Mesothelial cell of epicardium (in vitro differentiated cells): Measurements from ENCODE around the gene PTPRR. TPM values are rescaled to one million over a fixed set of nuclear protein-coding genes. Genes with fewer than 3 reads are reported as not detected.

Experiments used
- DNase-seq, 2 experiments: peaks; one replicate each; pipeline ENCODE4 v3.0.0; 2021; ENCODE audit warnings: low spot score in 2 of 2; ENCODE audit not compliant: unreplicated experiment in 2 of 2
- H3K27ac Mint-ChIP-seq: 2 replicates; pipeline ENCODE4 v1.8.0; 2021; ENCODE audit warnings: mixed read lengths
- H3K27me3 Mint-ChIP-seq: 2 replicates; pipeline ENCODE4 v1.8.0; 2021; ENCODE audit warnings: low read depth, mixed read lengths
- H3K36me3 Mint-ChIP-seq: 2 replicates; pipeline ENCODE4 v1.8.0; 2021; ENCODE audit warnings: mixed read lengths
- H3K4me1 Mint-ChIP-seq: 2 replicates; pipeline ENCODE4 v1.8.0; 2021; ENCODE audit warnings: mixed read lengths
- H3K4me3 Mint-ChIP-seq: 2 replicates; pipeline ENCODE4 v1.8.0; 2021; ENCODE audit warnings: mild to moderate bottlenecking, moderate library complexity, mixed read lengths
- H3K9me3 Mint-ChIP-seq: 2 replicates; pipeline ENCODE4 v1.8.0; 2021; ENCODE audit warnings: mixed read lengths
- total RNA-seq: library from RNA; stranded (reverse); gene quantifications from 3 replicates; pipeline ENCODE4 v1.2.1, GENCODE V29; 2021
- TF ChIP-seq, protein P1 (sequence below): fragments of 200-600 bp; sonication (generic); IDR thresholded peaks from one replicate; pipeline ENCODE4 v1.5.0; 2021; ENCODE audit warnings: antibody characterized with exemption; ENCODE audit not compliant: unreplicated experiment

The PTPRR gene
- total RNA-seq, 1 donor from 2014 or later: 0.38 TPM

GRCh38 chr12:70692681-70693288 is 227.8 kb downstream of the PTPRR start:
- TF ChIP-seq, protein P1, sequence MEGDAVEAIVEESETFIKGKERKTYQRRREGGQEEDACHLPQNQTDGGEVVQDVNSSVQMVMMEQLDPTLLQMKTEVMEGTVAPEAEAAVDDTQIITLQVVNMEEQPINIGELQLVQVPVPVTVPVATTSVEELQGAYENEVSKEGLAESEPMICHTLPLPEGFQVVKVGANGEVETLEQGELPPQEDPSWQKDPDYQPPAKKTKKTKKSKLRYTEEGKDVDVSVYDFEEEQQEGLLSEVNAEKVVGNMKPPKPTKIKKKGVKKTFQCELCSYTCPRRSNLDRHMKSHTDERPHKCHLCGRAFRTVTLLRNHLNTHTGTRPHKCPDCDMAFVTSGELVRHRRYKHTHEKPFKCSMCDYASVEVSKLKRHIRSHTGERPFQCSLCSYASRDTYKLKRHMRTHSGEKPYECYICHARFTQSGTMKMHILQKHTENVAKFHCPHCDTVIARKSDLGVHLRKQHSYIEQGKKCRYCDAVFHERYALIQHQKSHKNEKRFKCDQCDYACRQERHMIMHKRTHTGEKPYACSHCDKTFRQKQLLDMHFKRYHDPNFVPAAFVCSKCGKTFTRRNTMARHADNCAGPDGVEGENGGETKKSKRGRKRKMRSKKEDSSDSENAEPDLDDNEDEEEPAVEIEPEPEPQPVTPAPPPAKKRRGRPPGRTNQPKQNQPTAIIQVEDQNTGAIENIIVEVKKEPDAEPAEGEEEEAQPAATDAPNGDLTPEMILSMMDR: no peak
- peaks cover 7% of the 10 kb centered on the region for H3K9me3 Mint-ChIP-seq
- no peak for DNase-seq
- no peaks in the 10 kb centered on the region for H3K27me3 Mint-ChIP-seq
- no peak overlapping the region for H3K27ac Mint-ChIP-seq
- H3K4me1 Mint-ChIP-seq: peaks cover 4% of the 10 kb centered on the region
- no peak overlapping the region for H3K4me3 Mint-ChIP-seq
- no peaks in the 10 kb centered on the region for H3K36me3 Mint-ChIP-seq

- peaks cover under 1% of the 10 kb centered on the region for H3K9me3 Mint-ChIP-seq
- DNase-seq: no peak
- TF ChIP-seq, protein P1: no peak
- H3K4me3 Mint-ChIP-seq: no peak overlapping the region
- no peaks in the 10 kb centered on the region for H3K36me3 Mint-ChIP-seq
- H3K27ac Mint-ChIP-seq: no peak overlapping the region
- H3K4me1 Mint-ChIP-seq: peaks cover 4% of the 10 kb centered on the region
- no peaks in the 10 kb centered on the region for H3K27me3 Mint-ChIP-seq
Observed at GRCh38 chr12:70691018-70691672, 229.4 kb downstream of the PTPRR start.

DNA sequence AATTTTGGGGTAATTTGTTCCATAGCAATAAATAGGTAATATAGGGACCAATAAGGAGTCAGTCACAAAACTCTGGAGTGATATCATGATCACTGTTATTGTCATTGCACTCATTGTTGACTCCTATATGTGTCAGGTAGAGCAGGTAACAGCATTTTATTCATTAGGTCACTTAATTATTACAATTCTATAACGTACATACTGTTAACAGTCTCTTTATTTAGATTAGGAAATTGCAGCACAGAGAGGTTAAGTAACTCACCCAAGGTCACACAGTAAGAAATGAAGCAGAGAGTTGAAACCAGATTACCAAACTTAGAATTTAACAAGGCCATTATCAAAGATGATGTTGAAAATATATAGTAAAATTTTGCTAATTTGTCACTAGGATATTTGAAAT is 233.6 kb downstream of the PTPRR start:
- H3K27me3 Mint-ChIP-seq: no peaks in the 10 kb centered on the region
- TF ChIP-seq, protein P1: no peak
- H3K4me3 Mint-ChIP-seq: no peak overlapping the region
- no peaks in the 10 kb centered on the region for H3K9me3 Mint-ChIP-seq
- peaks cover 4% of the 10 kb centered on the region for H3K4me1 Mint-ChIP-seq
- H3K36me3 Mint-ChIP-seq: no peaks in the 10 kb centered on the region
- DNase-seq: no peak
- H3K27ac Mint-ChIP-seq: no peak overlapping the region

DNA sequence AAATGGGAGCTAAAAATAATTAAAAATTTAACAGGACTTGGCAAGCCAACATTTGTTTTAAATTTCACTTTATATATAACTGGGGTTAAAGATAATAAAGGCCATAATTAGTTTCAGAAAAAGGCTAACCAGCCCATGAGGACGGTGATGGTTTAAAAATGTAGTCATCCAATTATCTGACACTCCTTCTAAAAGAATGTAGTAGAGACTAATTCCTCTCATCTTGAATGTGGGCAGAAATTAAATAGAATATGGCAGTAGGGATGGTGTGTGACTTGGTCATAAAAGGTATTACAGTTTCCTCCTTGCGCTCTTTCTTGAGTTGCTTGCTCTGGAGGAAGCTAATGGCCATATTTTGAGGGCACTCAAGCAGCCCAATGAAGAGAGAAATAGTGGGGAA is 234.2 kb downstream of the PTPRR start:
- H3K27ac Mint-ChIP-seq: no peak overlapping the region
- H3K9me3 Mint-ChIP-seq: no peaks in the 10 kb centered on the region

GRCh38 chr12:70683976-70684375 is 236.6 kb downstream of the PTPRR start:
- Mint-ChIP-seq H3K4me3 (no peak overlapping the region), H3K27ac (no peak overlapping the region), H3K36me3 (no peaks in the 10 kb centered on the region), H3K4me1 (no peaks in the 10 kb centered on the region), H3K27me3 (no peaks in the 10 kb centered on the region), H3K9me3 (no peaks in the 10 kb centered on the region)
- DNase-seq: no peak
- TF ChIP-seq, protein P1: no peak

More for the DNA sequence above, 234.2 kb downstream of the PTPRR start:
- H3K4me1 Mint-ChIP-seq: peaks cover 4% of the 10 kb centered on the region
- no peaks in the 10 kb centered on the region for H3K36me3 Mint-ChIP-seq
- no peak overlapping the region for H3K4me3 Mint-ChIP-seq
- no peak for DNase-seq
- TF ChIP-seq, protein P1: no peak
- H3K27me3 Mint-ChIP-seq: no peaks in the 10 kb centered on the region
